GM12864 (cell line): ENCODE data around the gene PODXL.
"Not testable (repeated sequence)": the region's sequence is repeated elsewhere in the genome, so short reads cannot be mapped to it uniquely, and the experiment has no call there.

ENCODE experiments used
- DNase-seq: peaks from one replicate; pipeline ENCODE4 v3.0.0-alpha.2; 2011; ENCODE audit warnings: low read depth
- H3K4me3 ChIP-seq: 2 replicates; pipeline ENCODE4 v1.5.1; 2011; ENCODE audit warnings: mild to moderate bottlenecking, low read depth, low read length, control low read depth
- TF ChIP-seq, protein P1 (sequence below): IDR thresholded peaks from 2 replicates; pipeline ENCODE4 v1.5.1; 2011; ENCODE audit warnings: low read depth, mild to moderate bottlenecking, moderate library complexity, low read length, control low read depth, inconsistent platforms; ENCODE audit errors: missing control alignments

The PODXL gene

DNA sequence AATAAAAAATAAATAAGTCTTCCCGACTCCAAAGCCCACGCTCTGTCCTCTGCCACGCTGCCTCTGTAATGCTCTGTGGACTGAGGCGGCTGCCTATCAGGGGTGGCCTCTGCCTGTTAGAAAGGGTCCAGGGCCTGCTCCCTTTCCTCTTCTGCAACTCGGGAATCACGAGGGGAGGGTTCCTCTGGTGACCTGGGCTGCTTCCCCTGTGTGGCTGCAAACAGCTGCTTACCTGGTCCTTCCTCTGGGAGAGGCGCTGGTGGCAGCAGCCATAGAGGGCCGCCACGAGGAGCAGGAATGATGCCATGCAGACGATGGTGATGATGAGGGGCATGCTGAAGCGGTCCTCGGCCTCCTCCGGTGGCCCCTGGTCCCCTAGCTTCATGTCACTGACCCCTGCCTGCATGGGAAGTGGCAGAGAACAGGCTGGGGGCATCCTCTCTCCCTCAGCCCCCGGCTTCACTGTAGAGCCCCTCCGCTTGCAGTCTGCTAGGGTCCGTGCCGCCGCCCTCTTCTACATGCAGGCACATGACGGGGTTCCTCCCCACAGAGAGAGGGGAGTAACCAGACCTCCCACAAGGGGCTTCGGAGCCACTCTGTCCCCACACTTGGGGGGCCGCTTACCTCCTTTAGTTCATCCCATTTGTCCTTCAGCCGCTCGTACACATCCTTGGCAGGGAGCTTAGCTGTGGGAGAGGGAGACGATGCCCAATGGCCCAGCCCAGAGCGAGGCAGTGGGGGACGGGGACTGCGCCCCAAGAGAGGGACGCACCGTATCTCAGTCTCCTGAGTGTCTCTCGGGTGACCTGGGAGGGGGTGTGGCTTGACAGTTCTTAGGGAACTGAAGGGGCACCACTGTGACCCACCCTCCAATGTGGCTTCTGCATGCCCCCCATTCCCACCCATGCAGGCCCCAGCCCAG is 50.5 kb downstream of the PODXL start:
- TF ChIP-seq, protein P1, sequence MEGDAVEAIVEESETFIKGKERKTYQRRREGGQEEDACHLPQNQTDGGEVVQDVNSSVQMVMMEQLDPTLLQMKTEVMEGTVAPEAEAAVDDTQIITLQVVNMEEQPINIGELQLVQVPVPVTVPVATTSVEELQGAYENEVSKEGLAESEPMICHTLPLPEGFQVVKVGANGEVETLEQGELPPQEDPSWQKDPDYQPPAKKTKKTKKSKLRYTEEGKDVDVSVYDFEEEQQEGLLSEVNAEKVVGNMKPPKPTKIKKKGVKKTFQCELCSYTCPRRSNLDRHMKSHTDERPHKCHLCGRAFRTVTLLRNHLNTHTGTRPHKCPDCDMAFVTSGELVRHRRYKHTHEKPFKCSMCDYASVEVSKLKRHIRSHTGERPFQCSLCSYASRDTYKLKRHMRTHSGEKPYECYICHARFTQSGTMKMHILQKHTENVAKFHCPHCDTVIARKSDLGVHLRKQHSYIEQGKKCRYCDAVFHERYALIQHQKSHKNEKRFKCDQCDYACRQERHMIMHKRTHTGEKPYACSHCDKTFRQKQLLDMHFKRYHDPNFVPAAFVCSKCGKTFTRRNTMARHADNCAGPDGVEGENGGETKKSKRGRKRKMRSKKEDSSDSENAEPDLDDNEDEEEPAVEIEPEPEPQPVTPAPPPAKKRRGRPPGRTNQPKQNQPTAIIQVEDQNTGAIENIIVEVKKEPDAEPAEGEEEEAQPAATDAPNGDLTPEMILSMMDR = no peak
- H3K4me3 ChIP-seq = no peak overlapping the region
- DNase-seq = no peak

DNA sequence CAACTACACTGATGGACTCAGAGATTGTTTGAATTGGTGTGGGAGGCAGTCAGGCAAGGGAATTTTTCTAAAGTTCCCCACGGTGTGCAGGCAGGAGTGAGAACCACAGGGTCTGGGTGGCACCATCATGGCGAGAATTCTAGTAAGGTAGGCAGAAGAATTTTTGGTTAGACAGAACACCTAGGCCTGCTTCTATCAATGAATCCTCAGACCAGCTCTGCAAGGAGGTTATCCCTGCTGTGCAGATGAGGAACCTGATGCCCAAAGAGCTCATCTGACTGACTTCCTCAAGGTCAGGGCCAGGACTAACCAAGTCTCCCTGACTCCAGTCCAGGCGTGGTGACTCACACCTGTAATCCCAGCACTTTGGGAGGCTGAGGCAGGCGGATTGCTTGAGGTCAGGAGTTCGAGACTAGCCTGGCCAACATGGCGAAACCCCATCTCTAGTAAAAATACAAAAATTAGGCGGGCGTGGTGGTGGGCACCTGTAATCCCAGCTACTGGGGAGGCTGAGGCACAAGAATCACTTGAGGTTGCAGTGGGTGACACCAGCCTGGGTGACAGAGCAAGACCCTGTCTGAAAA is 51.3 kb downstream of the PODXL start:
- not testable (repeated sequence) for H3K4me3 ChIP-seq, DNase-seq

DNA sequence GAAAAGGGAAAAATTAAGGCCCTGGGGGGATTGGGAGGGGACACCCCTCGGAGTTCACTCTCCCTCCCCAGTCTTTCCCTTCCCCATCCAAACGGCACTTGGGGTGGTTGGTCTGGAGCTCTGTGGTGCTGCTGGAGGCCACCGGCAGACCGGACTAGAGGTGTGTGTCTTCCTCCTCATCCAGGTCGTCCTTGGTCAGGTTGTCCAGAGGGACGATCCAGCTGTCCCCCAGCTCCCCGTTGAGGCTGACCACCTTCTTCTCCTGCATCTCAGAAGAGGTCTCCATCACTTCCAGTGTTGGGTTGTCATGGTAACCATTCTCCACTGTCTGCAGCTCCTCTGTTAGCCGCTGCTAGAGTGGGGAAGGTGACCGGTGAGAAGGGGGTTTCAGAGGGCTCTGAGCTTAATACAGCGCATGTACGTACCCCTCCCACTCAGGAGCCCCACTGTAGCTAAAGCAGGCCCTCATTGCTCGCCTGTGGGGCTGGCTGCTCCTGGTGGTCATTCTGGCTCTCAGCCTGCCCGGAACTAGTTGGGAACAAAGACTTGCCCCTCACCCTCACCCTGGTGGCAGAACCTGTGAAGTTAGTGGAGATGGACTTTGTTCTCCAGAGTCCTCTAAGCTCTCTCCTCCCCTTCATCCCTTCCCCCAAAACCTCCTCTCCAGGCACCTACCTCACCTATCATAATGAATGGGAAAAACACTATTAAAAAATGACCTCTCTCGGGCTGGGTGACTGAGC is 52.1 kb downstream of the PODXL start:
- DNase-seq = no peak
- TF ChIP-seq, protein P1 = no peak
- no peak overlapping the region for H3K4me3 ChIP-seq

DNA sequence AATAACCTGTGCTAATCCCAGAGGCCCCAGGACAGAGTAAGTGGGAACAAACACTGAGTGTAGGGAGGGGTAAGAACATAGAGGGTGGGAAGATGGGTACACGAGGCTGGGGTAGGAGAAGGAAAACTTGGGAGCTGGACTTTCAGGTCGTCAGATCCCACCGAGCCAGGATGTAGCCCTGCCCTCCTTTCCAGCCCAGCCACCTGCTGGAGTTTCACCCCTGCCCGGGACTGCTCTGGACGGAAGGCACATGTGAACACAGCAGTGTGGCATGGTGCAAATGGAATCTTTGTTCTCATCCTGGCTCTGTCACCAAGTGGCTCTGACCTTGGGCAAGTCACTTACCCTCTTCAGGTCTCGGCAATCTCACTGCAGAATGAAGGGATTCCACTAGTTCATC is 52.8 kb downstream of the PODXL start:
- TF ChIP-seq, protein P1 = no peak
- H3K4me3 ChIP-seq = no peak overlapping the region
- DNase-seq = no peak

DNA sequence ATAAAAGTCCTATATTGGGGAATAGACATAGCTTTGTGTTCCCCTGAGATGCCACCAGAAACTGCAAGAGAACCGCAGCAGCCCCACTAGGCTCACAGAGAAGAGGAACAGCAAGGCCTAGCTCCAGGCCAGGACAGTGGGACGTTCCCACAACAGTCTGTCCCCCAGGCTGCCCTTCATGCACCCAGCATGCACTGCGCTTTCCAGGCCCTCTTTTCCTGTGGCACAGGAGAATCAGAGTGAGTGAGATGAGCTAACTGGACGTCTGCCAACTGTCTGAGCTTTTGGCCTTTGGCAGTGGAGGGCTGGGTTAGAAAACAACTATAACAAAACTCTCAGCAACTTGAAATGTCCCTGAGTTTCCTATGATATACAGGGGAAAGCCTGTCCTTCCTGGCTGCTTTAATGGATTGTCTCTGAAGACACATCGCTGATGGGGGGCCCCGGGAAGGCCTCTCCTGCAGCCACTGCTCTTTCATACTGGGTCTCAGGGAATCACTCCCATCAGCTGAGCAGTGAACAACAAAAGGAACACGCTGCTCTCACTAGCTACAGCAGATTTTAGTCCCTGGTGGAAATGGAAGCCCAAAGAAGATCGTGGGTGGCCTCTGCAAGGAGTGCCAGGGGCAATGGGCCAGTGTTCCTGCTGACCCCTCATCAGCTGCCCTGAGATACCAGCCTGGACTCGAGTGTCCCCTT is 53.5 kb downstream of the PODXL start:
- H3K4me3 ChIP-seq = no peak overlapping the region
- TF ChIP-seq, protein P1 = no peak
- no peak for DNase-seq

DNA sequence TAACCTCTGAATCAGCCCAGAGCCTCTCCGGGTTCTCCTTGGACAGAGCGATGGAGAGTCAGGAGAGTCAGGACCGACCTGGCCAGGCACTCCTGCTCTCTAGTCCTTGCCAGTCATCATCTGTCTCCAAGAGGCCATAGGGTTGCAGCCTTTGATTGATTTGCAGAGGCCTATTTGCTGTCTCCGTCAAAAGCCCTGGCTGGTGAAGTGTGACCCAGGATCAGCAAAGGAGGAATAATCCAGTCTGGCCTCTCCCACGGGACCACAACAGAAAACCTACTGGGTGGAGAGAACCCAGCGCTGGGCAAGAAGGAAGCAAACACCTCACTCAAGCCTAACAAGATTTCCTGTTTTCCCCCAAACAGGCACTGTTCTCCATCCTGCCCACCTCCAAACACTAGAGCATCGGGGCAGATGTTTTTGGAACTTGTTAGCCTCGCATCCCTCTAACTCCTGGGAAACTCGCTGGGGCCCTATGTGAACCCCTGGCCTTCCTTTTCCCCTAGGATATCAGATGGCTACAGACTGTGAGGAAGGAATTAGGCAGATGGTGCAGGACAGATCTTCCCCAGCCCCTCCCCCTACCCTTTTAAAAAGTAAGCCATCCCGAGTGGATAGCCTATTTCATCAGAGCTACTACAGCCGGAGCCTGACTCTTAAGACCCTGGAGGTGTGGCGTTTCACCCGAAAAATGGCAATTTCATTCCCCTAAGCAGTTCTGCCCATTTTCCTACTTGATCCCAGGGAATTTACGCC is 54.3 kb downstream of the PODXL start:
- no peak for DNase-seq
- H3K4me3 ChIP-seq = no peak overlapping the region
- TF ChIP-seq, protein P1 = no peak
